Measurements from ENCODE around the gene HHIP. TPM values are rescaled to one million over a fixed set of nuclear protein-coding genes. Genes with fewer than 3 reads are reported as not detected.

The HHIP gene, protein sequence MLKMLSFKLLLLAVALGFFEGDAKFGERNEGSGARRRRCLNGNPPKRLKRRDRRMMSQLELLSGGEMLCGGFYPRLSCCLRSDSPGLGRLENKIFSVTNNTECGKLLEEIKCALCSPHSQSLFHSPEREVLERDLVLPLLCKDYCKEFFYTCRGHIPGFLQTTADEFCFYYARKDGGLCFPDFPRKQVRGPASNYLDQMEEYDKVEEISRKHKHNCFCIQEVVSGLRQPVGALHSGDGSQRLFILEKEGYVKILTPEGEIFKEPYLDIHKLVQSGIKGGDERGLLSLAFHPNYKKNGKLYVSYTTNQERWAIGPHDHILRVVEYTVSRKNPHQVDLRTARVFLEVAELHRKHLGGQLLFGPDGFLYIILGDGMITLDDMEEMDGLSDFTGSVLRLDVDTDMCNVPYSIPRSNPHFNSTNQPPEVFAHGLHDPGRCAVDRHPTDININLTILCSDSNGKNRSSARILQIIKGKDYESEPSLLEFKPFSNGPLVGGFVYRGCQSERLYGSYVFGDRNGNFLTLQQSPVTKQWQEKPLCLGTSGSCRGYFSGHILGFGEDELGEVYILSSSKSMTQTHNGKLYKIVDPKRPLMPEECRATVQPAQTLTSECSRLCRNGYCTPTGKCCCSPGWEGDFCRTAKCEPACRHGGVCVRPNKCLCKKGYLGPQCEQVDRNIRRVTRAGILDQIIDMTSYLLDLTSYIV
- total RNA-seq (under 1 TPM in 3 of 4 donors, not detected in 1; 0.16 to 0.56 (median 0.21) TPM), polyA plus RNA-seq (under 1 TPM; 0.01 to 0.34 (median 0.03) TPM)
- long read RNA-seq, donor 1: 0 reads
- long read RNA-seq, donor 2: 0 reads

DNA sequence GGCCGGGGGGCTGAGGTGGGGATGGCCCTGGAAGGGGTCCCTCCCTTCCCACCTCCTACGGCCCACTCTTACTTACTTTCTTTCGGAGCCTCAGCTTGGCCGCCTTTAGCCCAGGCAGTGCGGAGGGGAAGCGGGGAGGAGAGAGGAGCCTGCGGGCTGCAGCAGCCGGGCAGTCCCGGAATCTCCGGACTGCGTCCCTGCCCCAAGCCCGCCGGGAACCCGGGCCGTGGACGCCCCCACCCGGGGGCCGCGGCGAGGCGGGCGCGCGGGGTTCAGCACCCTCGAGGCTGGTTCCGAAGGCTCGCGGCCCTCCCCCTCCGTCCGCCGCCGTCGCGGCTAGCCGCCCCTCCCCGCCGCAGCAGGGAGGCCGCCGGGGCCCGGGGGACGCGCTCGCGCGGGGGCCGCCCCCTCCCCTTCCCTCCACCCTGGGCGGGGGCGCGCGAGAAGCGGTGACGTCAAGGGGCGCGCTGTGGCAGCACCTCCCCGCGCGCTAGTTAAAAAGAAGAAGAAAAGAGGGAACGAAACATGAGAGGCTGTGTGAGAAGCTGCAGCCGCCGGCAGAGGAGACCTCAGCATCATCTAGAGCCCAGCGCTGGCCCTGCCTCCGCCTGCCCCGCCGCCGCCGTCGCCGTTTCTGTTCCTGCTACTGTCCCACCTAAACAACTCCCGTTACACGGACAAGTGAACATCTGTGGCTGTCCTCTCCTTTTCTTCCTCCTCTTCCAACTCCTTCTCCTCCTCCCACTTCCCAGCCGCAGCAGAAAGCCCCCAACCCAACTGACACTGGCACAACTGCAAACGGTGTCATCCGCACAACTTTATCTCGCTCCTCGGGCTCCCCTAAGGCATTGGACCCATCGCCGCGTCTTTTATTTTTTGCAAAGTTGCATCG lies at the start of gene HHIP:
Gene HHIP (plus strand): TSS at position 526 of the 892 bp plus-strand sequence. CDS start 520 bp downstream, outside the sequence.
- H3K9me3 ChIP-seq: no peaks in the 10 kb centered on the region
- ATAC-seq: peak in 3 of 4 donors; percentile 13 to 50 (median 42)
- H3K4me1 ChIP-seq: peaks cover 4% of the 10 kb centered on the region
- DNase-seq: peak; percentile 44 to 52
- H3K27ac ChIP-seq: no peak within 1 kb of the TSS
- intact Hi-C loops (cut with DNase I): no loop called here
- WGBS, 3 donors: 0 to 2% (median 1%) methylated on average over 26 to 78 of the region's 79 CpGs
- H3K27me3 ChIP-seq (ENCODE audit: insufficient read depth in 3 of 3, low read length in 2 of 3): peaks cover 3 to 49% (median 13%) of the 10 kb centered on the region in 3 donors
- H3K36me3 ChIP-seq (ENCODE audit: insufficient read depth in 1 of 2, low read depth in 1 of 2): no peaks in the 10 kb centered on the region
- H3K4me3 ChIP-seq: peak within 1 kb of the TSS; percentile 62
- TF ChIP-seq, protein P1, sequence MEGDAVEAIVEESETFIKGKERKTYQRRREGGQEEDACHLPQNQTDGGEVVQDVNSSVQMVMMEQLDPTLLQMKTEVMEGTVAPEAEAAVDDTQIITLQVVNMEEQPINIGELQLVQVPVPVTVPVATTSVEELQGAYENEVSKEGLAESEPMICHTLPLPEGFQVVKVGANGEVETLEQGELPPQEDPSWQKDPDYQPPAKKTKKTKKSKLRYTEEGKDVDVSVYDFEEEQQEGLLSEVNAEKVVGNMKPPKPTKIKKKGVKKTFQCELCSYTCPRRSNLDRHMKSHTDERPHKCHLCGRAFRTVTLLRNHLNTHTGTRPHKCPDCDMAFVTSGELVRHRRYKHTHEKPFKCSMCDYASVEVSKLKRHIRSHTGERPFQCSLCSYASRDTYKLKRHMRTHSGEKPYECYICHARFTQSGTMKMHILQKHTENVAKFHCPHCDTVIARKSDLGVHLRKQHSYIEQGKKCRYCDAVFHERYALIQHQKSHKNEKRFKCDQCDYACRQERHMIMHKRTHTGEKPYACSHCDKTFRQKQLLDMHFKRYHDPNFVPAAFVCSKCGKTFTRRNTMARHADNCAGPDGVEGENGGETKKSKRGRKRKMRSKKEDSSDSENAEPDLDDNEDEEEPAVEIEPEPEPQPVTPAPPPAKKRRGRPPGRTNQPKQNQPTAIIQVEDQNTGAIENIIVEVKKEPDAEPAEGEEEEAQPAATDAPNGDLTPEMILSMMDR (IDR thresholded peaks at IDR 0.05): no peak

DNA sequence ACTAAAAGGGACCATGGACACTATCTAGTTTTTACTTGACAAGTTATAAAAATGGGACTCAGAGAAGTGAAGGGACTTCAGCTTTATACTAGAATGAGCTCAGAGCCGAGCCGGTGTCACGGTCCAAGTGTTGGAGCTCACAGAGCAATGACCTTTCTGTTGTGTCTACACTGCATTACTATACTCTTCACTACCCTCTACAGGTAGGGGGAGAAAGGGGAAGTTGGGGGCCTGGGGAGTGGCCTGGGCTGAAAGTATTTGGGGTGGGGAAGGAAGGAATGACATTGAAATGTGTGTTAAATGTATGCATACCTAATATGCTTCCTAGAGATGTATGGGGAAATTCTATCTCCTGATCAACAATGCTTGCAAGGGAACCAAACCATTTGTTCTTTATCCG lies 48.8 kb upstream of the HHIP start:
- Histone ChIP-seq H3K4me1 (no peaks in the 10 kb centered on the region), H3K4me3 (no peak overlapping the region), H3K27me3 (ENCODE audit: insufficient read depth in 3 of 3, low read length in 2 of 3) (no peaks in the 10 kb centered on the region), H3K36me3 (ENCODE audit: insufficient read depth in 1 of 2, low read depth in 1 of 2) (no peaks in the 10 kb centered on the region), H3K27ac (no peak overlapping the region), H3K9me3 (peaks cover 4% of the 10 kb centered on the region)
- DNase-seq (no peak), ATAC-seq (no peak)
- WGBS, 3 donors: 86 to 91% (median 88%) methylated on average over 4 of the region's 4 CpGs
- intact Hi-C loops (cut with DNase I): no loop called here
- TF ChIP-seq, protein P1 (IDR thresholded peaks at IDR 0.05): no peak

DNA sequence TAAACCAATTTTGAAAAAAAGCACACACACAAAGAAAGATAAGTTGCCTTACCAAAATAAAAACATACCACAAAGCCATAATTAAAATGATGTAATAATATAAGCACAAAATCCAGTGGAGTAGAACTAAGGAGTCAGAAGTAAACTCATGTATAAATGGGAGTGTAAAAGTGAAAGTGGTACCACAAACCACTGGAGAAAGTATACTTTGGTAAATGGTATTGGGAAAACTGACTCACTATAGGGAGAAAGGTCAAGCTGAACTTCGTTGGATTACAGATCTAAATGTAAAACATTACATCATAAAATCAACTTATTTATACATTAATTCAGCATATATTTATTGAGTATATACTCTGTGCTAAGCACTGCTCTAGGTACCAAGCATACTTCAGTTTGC lies 46.3 kb upstream of the HHIP start:
- no peak for ATAC-seq
- no peaks in the 10 kb centered on the region for H3K4me1 ChIP-seq
- intact Hi-C loops (cut with DNase I): no loop called here

GRCh38 chr4:144611850-144612249 lies 34.1 kb upstream of the HHIP start:
- Histone ChIP-seq H3K4me3 (no peak overlapping the region), H3K27me3 (ENCODE audit: insufficient read depth in 3 of 3, low read length in 2 of 3) (no peaks in the 10 kb centered on the region), H3K36me3 (ENCODE audit: insufficient read depth in 1 of 2, low read depth in 1 of 2) (no peaks in the 10 kb centered on the region), H3K27ac (no peak overlapping the region), H3K9me3 (no peaks in the 10 kb centered on the region), H3K4me1 (no peaks in the 10 kb centered on the region)
- TF ChIP-seq, protein P1 (IDR thresholded peaks at IDR 0.05): no peak
- ATAC-seq (no peak), DNase-seq (no peak)
- intact Hi-C loops (cut with DNase I): no loop called here

More for the DNA sequence above, 46.3 kb upstream of the HHIP start:
- no peaks in the 10 kb centered on the region for H3K27me3 ChIP-seq (ENCODE audit: insufficient read depth in 3 of 3, low read length in 2 of 3)
- H3K9me3 ChIP-seq: peaks cover 4% of the 10 kb centered on the region
- no peak for DNase-seq
- TF ChIP-seq, protein P1 (IDR thresholded peaks at IDR 0.05): no peak
- no peak overlapping the region for H3K4me3 ChIP-seq
- no peaks in the 10 kb centered on the region for H3K36me3 ChIP-seq (ENCODE audit: insufficient read depth in 1 of 2, low read depth in 1 of 2)
- WGBS, 3 donors: 63 to 72% (median 67%) methylated on average over 1 of the region's 1 CpG
- H3K27ac ChIP-seq: no peak overlapping the region

Data from psoas muscle (tissue), 8 donors.